Activated CD8-positive, alpha-beta T cell treated with anti-CD3 and anti-CD28 coated beads for 36 hours (primary cell): ENCODE data around the gene CFAP221. TPM values are rescaled to one million over a fixed set of nuclear protein-coding genes. Genes with fewer than 3 reads are reported as not detected.

Experiments used
- ATAC-seq: fragments of 200-7000 bp; cut with Tn5 transposase; one replicate; pipeline ENCODE4 v1.10.0; 2021; ENCODE audit warnings: mild to moderate bottlenecking, moderate library complexity
- CTCF ChIA-PET: fragments of 350-600 bp; sonication (Branson Sonifier 250); formaldehyde crosslinking; loops from one replicate; lab custom pipeline; 2021; ENCODE audit warnings: antibody characterized with exemption; lab: Charles Lee
- POLR2A ChIA-PET: fragments of 350-600 bp; sonication (Branson Sonifier 250); formaldehyde crosslinking; loops from one replicate; lab custom pipeline; 2021; ENCODE audit warnings: antibody characterized with exemption; lab: Charles Lee
- DNase-seq: peaks from one replicate; pipeline ENCODE4 v3.0.0-alpha.2; 2020
- H3K27ac Mint-ChIP-seq: one replicate; pipeline ENCODE4 v1.8.0; 2021; ENCODE audit warnings: mild to moderate bottlenecking, mixed read lengths
- H3K27me3 Mint-ChIP-seq: one replicate; pipeline ENCODE4 v1.8.0; 2021; ENCODE audit warnings: mixed read lengths
- H3K36me3 Mint-ChIP-seq: one replicate; pipeline ENCODE4 v1.8.0; 2021; ENCODE audit warnings: low read depth, mixed read lengths
- H3K4me1 Mint-ChIP-seq: one replicate; pipeline ENCODE4 v1.8.0; 2021; ENCODE audit warnings: low read depth, mixed read lengths
- H3K4me3 Mint-ChIP-seq: one replicate; pipeline ENCODE4 v1.8.0; 2021; ENCODE audit warnings: mild to moderate bottlenecking, moderate library complexity, mixed read lengths
- H3K9me3 Mint-ChIP-seq: one replicate; pipeline ENCODE4 v1.8.0; 2021; ENCODE audit warnings: mixed read lengths
- intact Hi-C: fragments of 100-400 bp; cut with micrococcal nuclease; formaldehyde crosslinking; loops from one replicate; pipeline ENCODE4 v1.10.0; 2022
- total RNA-seq, 2 experiments: library from RNA; stranded (reverse); gene quantifications; one replicate each; pipeline ENCODE4 v1.2.3, GENCODE V29; 2021
- TF ChIP-seq, protein P1 (sequence below): fragments of 200-600 bp; IDR thresholded peaks from one replicate; pipeline ENCODE4 v1.8.0; 2022; ENCODE audit warnings: antibody characterized with exemption, mild to moderate bottlenecking

CFAP221 gene
- total RNA-seq, 2 experiments from 2014 or later: not detected

DNA sequence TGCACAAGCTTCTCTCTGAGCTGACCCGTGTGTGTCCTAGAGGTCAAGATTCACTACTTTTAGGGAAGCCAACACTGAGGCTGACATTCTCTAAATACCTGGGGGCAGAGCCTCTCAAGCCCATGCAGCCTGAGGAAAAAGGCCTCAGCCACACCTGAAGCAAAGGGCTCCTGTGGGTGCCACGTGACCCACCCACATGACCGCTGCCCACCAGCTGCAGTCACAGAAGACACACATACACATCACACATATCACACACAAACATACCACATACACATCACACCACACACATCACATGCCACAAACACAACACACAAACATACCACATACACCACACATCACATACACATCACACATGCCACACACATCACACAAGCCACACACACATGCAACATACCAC is 149.3 kb downstream of the CFAP221 start:
- intact Hi-C loops: no loop called here
- no peak overlapping the region for H3K4me3 Mint-ChIP-seq
- POLR2A ChIA-PET: no interaction called here
- CTCF ChIA-PET: no interaction called here
- ATAC-seq (no peak), DNase-seq (no peak)
- no peaks in the 10 kb centered on the region for H3K36me3 Mint-ChIP-seq
- no peak overlapping the region for H3K27ac Mint-ChIP-seq
- no peaks in the 10 kb centered on the region for H3K27me3 Mint-ChIP-seq
- H3K9me3 Mint-ChIP-seq: no peaks in the 10 kb centered on the region
- peaks cover 40% of the 10 kb centered on the region for H3K4me1 Mint-ChIP-seq
- TF ChIP-seq, protein P1, sequence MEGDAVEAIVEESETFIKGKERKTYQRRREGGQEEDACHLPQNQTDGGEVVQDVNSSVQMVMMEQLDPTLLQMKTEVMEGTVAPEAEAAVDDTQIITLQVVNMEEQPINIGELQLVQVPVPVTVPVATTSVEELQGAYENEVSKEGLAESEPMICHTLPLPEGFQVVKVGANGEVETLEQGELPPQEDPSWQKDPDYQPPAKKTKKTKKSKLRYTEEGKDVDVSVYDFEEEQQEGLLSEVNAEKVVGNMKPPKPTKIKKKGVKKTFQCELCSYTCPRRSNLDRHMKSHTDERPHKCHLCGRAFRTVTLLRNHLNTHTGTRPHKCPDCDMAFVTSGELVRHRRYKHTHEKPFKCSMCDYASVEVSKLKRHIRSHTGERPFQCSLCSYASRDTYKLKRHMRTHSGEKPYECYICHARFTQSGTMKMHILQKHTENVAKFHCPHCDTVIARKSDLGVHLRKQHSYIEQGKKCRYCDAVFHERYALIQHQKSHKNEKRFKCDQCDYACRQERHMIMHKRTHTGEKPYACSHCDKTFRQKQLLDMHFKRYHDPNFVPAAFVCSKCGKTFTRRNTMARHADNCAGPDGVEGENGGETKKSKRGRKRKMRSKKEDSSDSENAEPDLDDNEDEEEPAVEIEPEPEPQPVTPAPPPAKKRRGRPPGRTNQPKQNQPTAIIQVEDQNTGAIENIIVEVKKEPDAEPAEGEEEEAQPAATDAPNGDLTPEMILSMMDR: no peak

GRCh38 chr2:119693967-119694366 is 149.7 kb downstream of the CFAP221 start:
- ATAC-seq: no peak
- peaks cover 40% of the 10 kb centered on the region for H3K4me1 Mint-ChIP-seq
- H3K27ac Mint-ChIP-seq: no peak overlapping the region
- TF ChIP-seq, protein P1: no peak
- intact Hi-C loops: no loop called here
- no peak for DNase-seq
- POLR2A ChIA-PET: interaction anchor here (1.4 kb wide), 1 partner anchor 13 kb away, joined by 3 read pairs; no protein-coding TSS in a partner anchor
- no peaks in the 10 kb centered on the region for H3K27me3 Mint-ChIP-seq
- no peaks in the 10 kb centered on the region for H3K36me3 Mint-ChIP-seq
- H3K9me3 Mint-ChIP-seq: no peaks in the 10 kb centered on the region
- no peak overlapping the region for H3K4me3 Mint-ChIP-seq
- CTCF ChIA-PET: interaction anchor here (2.1 kb wide), 1 partner anchor 482 kb away, joined by 10 read pairs; no protein-coding TSS in a partner anchor

DNA sequence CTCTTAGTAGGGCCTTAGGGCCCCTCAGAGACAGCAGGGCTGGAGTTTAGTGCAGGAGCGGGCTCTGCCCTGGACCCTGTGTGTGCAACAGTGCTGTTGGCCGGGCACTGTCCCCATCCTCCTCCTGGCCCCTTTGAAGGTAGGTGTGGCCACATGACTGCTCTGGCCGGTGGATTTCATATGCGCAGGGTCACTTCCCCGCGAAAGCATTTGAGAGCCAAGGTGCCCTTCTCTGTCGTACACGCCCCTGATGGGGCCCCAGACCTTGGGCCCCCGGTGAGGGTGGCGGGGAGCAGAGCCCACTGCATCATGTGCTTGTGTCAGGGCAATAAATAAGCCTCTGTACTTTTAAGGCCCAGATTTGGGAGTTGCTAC is 150.2 kb downstream of the CFAP221 start:
- POLR2A ChIA-PET: interaction anchor here (1.1 to 1.4 kb wide), 2 partner anchors 11 to 13 kb away, joined by 3 to 4 read pairs; no protein-coding TSS in a partner anchor

DNA sequence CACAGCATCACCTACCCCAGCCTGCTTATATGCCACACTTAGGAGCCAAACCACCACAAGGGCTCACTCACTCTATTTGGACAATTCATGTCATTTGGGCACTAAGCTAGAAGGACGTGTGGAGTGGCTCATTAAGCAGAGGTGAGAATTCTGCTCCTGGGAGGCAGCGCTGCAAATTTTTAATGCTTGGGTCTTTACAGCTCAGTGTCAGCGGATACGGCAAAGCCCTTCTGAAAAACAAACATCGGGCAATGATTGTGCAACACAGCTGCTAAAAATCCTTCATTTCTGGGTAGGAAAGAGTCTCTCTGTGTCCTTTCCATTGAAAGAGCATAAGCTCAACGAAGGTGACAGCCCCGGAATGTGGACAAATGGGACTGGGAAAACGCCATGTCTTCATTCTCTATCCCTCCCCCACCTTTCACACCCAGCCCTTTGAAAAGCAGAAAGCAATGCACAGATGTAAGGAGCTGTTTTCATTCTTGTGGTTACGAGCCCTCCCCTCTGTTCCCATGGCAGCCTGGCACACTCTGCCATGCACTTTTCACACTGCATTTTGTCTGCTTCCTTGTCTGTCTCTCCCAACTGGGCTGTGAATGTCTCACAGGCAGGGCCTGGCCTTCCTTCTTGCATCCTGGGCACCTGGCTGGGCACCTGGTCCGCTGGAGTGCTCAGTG is 150.7 kb downstream of the CFAP221 start:
- ChIA-PET POLR2A (interaction anchor here (1.1 to 1.4 kb wide), 3 partner anchors 11 to 482 kb away, joined by 3 to 4 read pairs (median 3); no protein-coding TSS in a partner anchor), CTCF (interaction anchor here (0.9 to 2.3 kb wide), 4 partner anchors 9 to 481 kb away, joined by 3 to 10 read pairs (median 6); partner anchors contain the start of gene TMEM177)
- Mint-ChIP-seq H3K27me3 (no peaks in the 10 kb centered on the region), H3K4me1 (peaks cover 40% of the 10 kb centered on the region), H3K36me3 (no peaks in the 10 kb centered on the region), H3K9me3 (no peaks in the 10 kb centered on the region), H3K4me3 (no peak overlapping the region), H3K27ac (no peak overlapping the region)
- DNase-seq: no peak
- ATAC-seq: peak; percentile 22
- intact Hi-C loops: no loop called here
- TF ChIP-seq, protein P1: no peak

More for the DNA sequence above, 150.2 kb downstream of the CFAP221 start:
- Mint-ChIP-seq H3K9me3 (no peaks in the 10 kb centered on the region), H3K4me3 (no peak overlapping the region), H3K27me3 (no peaks in the 10 kb centered on the region), H3K36me3 (no peaks in the 10 kb centered on the region), H3K27ac (no peak overlapping the region), H3K4me1 (peaks cover 40% of the 10 kb centered on the region)
- no peak for DNase-seq
- intact Hi-C loops: no loop called here
- TF ChIP-seq, protein P1: no peak
- CTCF ChIA-PET: interaction anchor here (0.9 to 2.3 kb wide), 4 partner anchors 10 to 481 kb away, joined by 3 to 10 read pairs (median 6); partner anchors contain the start of gene TMEM177
- ATAC-seq: no peak

GRCh38 chr2:119696005-119696404 is 151.8 kb downstream of the CFAP221 start:
- ATAC-seq: no peak
- Mint-ChIP-seq H3K36me3 (no peaks in the 10 kb centered on the region), H3K4me1 (peaks cover 40% of the 10 kb centered on the region), H3K9me3 (no peaks in the 10 kb centered on the region), H3K4me3 (no peak overlapping the region), H3K27ac (no peak overlapping the region), H3K27me3 (no peaks in the 10 kb centered on the region)
- CTCF ChIA-PET: interaction anchor here (1.5 to 2.3 kb wide), 3 partner anchors 8 to 480 kb away, joined by 4 to 10 read pairs (median 7); no protein-coding TSS in a partner anchor
- POLR2A ChIA-PET: interaction anchor here (1.3 kb wide), 1 partner anchor 481 kb away, joined by 3 read pairs; no protein-coding TSS in a partner anchor
- no peak for DNase-seq
- TF ChIP-seq, protein P1: no peak
- intact Hi-C loops: no loop called here
